Coronary artery (tissue), 2 donors: Measurements from ENCODE around the gene FBXL22.
A peak's percentile ranks its signal among the peaks of the same experiment; 100 is the strongest.

Experiments
- DNase-seq: peaks from one replicate; pipeline ENCODE4 v3.0.0-alpha.2; 2017; ENCODE audit warnings: low spot score
- H3K27ac ChIP-seq, 2 donors: fragments of 200-600 bp; sonication (generic); one replicate each; pipeline ENCODE4 v1.5.1; 2016 to 2019
- H3K4me3 ChIP-seq: fragments of 200-600 bp; sonication (generic); 2 replicates; pipeline ENCODE4 v1.5.1; 2016; ENCODE audit warnings: mild to moderate bottlenecking, moderate library complexity
- TF ChIP-seq, protein P1 (sequence below): fragments of 200-600 bp; sonication (generic); IDR thresholded peaks from one replicate; pipeline ENCODE4 v1.5.1; 2019; ENCODE audit warnings: antibody characterized with exemption

FBXL22 gene

GRCh38 chr15:63599401-63600000 lies 2.3 kb downstream of the FBXL22 start:
- no peak for DNase-seq
- Histone ChIP-seq H3K4me3 (peak overlapping the region; percentile 85), H3K27ac (peak overlapping the region; percentile 82 to 94)
- TF ChIP-seq, protein P1, sequence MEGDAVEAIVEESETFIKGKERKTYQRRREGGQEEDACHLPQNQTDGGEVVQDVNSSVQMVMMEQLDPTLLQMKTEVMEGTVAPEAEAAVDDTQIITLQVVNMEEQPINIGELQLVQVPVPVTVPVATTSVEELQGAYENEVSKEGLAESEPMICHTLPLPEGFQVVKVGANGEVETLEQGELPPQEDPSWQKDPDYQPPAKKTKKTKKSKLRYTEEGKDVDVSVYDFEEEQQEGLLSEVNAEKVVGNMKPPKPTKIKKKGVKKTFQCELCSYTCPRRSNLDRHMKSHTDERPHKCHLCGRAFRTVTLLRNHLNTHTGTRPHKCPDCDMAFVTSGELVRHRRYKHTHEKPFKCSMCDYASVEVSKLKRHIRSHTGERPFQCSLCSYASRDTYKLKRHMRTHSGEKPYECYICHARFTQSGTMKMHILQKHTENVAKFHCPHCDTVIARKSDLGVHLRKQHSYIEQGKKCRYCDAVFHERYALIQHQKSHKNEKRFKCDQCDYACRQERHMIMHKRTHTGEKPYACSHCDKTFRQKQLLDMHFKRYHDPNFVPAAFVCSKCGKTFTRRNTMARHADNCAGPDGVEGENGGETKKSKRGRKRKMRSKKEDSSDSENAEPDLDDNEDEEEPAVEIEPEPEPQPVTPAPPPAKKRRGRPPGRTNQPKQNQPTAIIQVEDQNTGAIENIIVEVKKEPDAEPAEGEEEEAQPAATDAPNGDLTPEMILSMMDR, result peak; percentile 85

- no peak for DNase-seq
- Histone ChIP-seq H3K27ac (peak overlapping the region; percentile 82 to 94), H3K4me3 (peak overlapping the region; percentile 85)
- TF ChIP-seq, protein P1, result no peak
Measured at GRCh38 chr15:63600001-63600615, 2.9 kb downstream of the FBXL22 start.

DNA sequence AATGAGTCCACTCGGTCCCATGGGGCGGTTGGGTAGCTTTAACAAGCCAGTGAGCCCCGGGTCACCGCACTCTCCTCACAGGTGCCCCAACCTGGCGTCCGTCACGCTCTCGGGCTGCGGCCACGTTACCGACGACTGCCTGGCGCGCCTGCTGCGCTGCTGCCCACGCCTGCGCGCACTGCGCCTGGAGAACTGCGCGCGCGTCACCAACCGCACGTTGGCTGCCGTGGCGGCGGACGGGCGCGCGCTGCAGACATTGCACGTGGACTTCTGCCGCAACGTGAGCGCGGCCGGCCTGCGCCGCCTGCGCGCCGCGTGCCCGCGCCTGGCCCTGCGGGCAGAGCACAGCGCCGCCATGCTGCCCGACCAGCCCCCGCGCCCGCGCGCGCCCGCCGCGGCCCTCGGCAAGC lies 3.4 kb downstream of the FBXL22 start:
- H3K4me3 ChIP-seq, result peak overlapping the region; percentile 85
- TF ChIP-seq, protein P1, result no peak

DNA sequence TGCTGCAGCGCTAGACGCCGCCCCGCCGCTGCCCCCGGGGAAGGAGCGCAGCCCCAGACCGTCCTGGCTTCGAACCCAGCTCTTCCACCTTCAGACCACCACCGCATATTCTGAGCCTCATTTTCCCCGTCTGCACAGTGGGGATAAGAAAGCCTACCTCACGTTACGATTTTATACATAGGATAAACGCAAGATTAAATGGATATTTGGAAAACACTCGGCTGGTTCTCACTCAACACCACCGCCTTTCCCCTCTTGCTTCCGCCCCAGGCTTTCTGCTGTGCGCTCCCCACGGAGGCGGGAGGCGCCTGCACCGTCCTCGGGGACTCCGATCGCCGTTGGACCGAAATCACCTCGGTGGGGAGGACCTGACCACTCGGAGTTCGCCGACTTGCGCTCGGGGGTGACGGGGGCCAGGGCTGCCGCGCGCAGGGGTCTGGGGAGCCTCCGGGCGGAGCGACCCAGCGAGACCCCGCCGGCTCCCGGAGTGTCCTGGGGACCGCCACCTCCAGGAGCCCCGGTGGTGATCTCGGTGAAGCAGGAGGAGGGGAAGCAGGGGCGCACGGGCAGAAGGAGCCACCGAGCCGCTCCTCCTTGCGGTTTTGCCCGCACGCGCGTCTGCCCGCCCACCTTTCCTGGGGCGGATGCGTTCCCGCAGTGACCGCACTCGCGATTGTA lies 4.0 kb downstream of the FBXL22 start:
- Histone ChIP-seq H3K27ac (peak overlapping the region; percentile 75 to 94), H3K4me3 (peak overlapping the region; percentile 85)
- no peak for DNase-seq
- TF ChIP-seq, protein P1, result no peak

More for the DNA sequence above, 3.4 kb downstream of the FBXL22 start:
- peak overlapping the region; percentile 82 to 94 for H3K27ac ChIP-seq
- DNase-seq, result peak; percentile 90

DNA sequence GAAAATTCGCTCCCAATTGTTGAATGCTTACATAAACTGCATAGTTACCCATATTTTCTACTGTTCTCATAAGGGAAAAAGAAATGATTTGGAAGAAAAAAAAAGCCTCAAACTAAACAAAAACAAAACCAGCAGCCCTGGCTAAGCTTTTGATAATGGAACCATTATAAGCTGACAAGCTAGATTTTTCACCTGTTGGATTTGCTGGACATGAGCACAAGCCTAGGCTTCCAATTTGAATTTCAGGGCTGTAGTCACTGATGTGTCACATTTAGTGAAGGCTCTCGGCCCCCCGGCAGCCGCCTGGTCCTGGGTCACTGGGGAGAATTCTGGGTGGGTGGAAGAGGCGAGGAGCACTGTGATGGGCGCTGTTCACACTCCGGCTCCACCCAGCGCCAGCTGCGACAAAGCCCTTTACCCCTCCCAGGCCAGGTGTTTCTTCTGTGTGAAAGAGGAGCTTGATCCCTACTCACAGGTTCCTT lies 4.6 kb downstream of the FBXL22 start:
- Histone ChIP-seq H3K27ac (peak overlapping the region; percentile 75 to 94), H3K4me3 (peak overlapping the region; percentile 85)
- TF ChIP-seq, protein P1, result no peak
- no peak for DNase-seq

DNA sequence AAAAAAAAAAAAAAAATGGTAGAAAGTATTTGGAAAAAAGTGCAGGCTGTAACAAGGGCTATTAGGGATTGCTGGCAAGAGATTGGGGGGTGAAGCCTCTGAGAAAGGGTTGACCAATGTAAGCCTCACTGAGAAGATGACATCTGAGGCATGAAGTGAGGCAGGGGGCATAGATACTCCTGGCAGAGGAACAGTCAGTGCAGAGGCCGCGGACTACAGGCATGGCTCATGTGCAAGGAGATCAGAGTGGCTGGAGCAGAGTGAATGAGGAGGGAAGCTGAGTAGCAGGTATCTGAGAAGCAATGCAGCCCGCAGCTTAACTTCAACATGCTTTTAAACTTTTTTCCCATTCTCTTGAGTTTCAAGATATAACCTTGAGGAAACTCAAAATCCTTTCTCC lies 5.4 kb downstream of the FBXL22 start:
- Histone ChIP-seq H3K4me3 (no peak overlapping the region), H3K27ac (peak overlapping the region in 1 of 2 donors; percentile 26)
- TF ChIP-seq, protein P1, result no peak

More for the DNA sequence above, 5.4 kb downstream of the FBXL22 start:
- DNase-seq, result no peak
